SU-DHL-6 (cell line): ENCODE data around the gene MEGF6.

Experiments
- H2AFZ ChIP-seq: fragments of 200-600 bp; sonication (generic); 2 replicates; pipeline ENCODE4 v1.6.1; 2014; ENCODE audit warnings: low read depth, mild to moderate bottlenecking, moderate library complexity, mixed read lengths, antibody characterized with exemption, low read length; ENCODE audit not compliant: severe bottlenecking
- H3F3A ChIP-seq: fragments of 200-600 bp; shearing (Covaris generic); 2 replicates; pipeline ENCODE4 v1.6.0; 2016; ENCODE audit warnings: antibody characterized with exemption, mild to moderate bottlenecking; ENCODE audit not compliant: insufficient read depth
- H3K27ac ChIP-seq: fragments of 200-600 bp; sonication (generic); 2 replicates; pipeline ENCODE4 v1.5.1; 2016; ENCODE audit warnings: low read depth, mild to moderate bottlenecking, low read length, moderate library complexity, mixed read lengths
- H3K27me3 ChIP-seq: fragments of 200-600 bp; sonication (generic), shearing (Covaris generic); 2 replicates; pipeline ENCODE4 v1.6.0; 2014; ENCODE audit warnings: mild to moderate bottlenecking, low read length
- H3K36me3 ChIP-seq: fragments of 200-600 bp; sonication (generic); 2 replicates; pipeline ENCODE4 v1.6.1; 2014; ENCODE audit warnings: mild to moderate bottlenecking, low read length, mixed read lengths
- H3K4me2 ChIP-seq: fragments of 300-600, 200-600 bp; shearing (Covaris generic), sonication (generic); 2 replicates; pipeline ENCODE4 v1.6.0; 2014; ENCODE audit warnings: low read length, low read depth, mild to moderate bottlenecking; ENCODE audit not compliant: poor library complexity, severe bottlenecking
- H3K4me3 ChIP-seq: fragments of 200-600 bp; sonication (generic); 2 replicates; pipeline ENCODE4 v1.5.1; 2014; ENCODE audit warnings: antibody characterized with exemption, low read length, mild to moderate bottlenecking, mixed read lengths; ENCODE audit not compliant: insufficient read depth, poor library complexity, severe bottlenecking
- H3K79me2 ChIP-seq: fragments of 200-600 bp; sonication (generic); 2 replicates; pipeline ENCODE4 v1.6.1; 2014; ENCODE audit warnings: mild to moderate bottlenecking, low read length, moderate library complexity; ENCODE audit not compliant: insufficient read depth
- H3K9ac ChIP-seq: fragments of 200-600 bp; sonication (generic); 2 replicates; pipeline ENCODE4 v1.7.0; 2014; ENCODE audit warnings: mild to moderate bottlenecking, low read length
- H3K9me2 ChIP-seq: fragments of 200-600 bp; sonication (generic); replicated peaks from 2 replicates; pipeline ENCODE4 v1.6.1; 2014; ENCODE audit warnings: low read length; ENCODE audit not compliant: insufficient read depth
- H3K9me3 ChIP-seq: fragments of 200-600 bp; sonication (generic); 2 replicates; pipeline ENCODE4 v1.6.1; 2014; ENCODE audit warnings: low read length, mixed read lengths; ENCODE audit not compliant: insufficient read depth
- H4K20me1 ChIP-seq: fragments of 200-600 bp; sonication (generic); 2 replicates; pipeline ENCODE4 v1.6.1; 2014; ENCODE audit warnings: low read depth, mild to moderate bottlenecking, antibody characterized with exemption, low read length, moderate library complexity, mixed read lengths
- CTCF ChIP-seq: fragments of 200-600 bp; sonication (generic); IDR thresholded peaks from one replicate; pipeline ENCODE4 v1.5.1; 2017; ENCODE audit warnings: antibody characterized with exemption, mild to moderate bottlenecking, low read length, moderate library complexity; ENCODE audit not compliant: insufficient read depth, poor library complexity, severe bottlenecking
- EZH2phosphoT487 ChIP-seq: fragments of 200-600 bp; sonication (generic), shearing (Covaris generic); conservative IDR thresholded peaks from 2 replicates; pipeline ENCODE4 v1.6.1; 2018; ENCODE audit warnings: mild to moderate bottlenecking, antibody characterized with exemption, low read length, moderate library complexity, mixed read lengths

The MEGF6 gene

GRCh38 chr1:3597599-3597964 is 13.7 kb downstream of the MEGF6 start:
- Histone ChIP-seq H3K36me3 (no peaks in the 10 kb centered on the region), H3K79me2 (no peaks in the 10 kb centered on the region), H4K20me1 (no peaks in the 10 kb centered on the region), H3K9me2 (no peaks in the 10 kb centered on the region), H3K27ac (no peak overlapping the region), H3K9me3 (no peaks in the 10 kb centered on the region), H3K27me3 (no peaks in the 10 kb centered on the region), H3K4me2 (no peak overlapping the region), H2AFZ (no peak overlapping the region), H3F3A (no peaks in the 10 kb centered on the region), H3K9ac (no peak overlapping the region), H3K4me3 (no peak overlapping the region)
- no peak for TF ChIP-seq CTCF
- TF ChIP-seq EZH2phosphoT487 = no peak

- Histone ChIP-seq H3K36me3 (no peaks in the 10 kb centered on the region), H3F3A (no peaks in the 10 kb centered on the region), H4K20me1 (no peaks in the 10 kb centered on the region), H3K27ac (no peak overlapping the region), H2AFZ (no peak overlapping the region), H3K4me3 (no peak overlapping the region), H3K4me2 (no peak overlapping the region), H3K27me3 (no peaks in the 10 kb centered on the region), H3K9ac (no peak overlapping the region), H3K9me3 (no peaks in the 10 kb centered on the region), H3K9me2 (no peaks in the 10 kb centered on the region), H3K79me2 (no peaks in the 10 kb centered on the region)
- TF ChIP-seq CTCF (no peak), EZH2phosphoT487 (no peak)
These were observed 14.4 kb downstream of the MEGF6 start for GRCh38 chr1:3596663-3597598.

- Histone ChIP-seq H3K9me2 (no peaks in the 10 kb centered on the region), H3K36me3 (no peaks in the 10 kb centered on the region), H3K4me2 (no peak overlapping the region), H3K9me3 (no peaks in the 10 kb centered on the region), H2AFZ (no peak overlapping the region), H4K20me1 (no peaks in the 10 kb centered on the region), H3K4me3 (no peak overlapping the region), H3K79me2 (no peaks in the 10 kb centered on the region), H3K27ac (no peak overlapping the region), H3K9ac (no peak overlapping the region), H3K27me3 (no peaks in the 10 kb centered on the region), H3F3A (no peaks in the 10 kb centered on the region)
- TF ChIP-seq EZH2phosphoT487 (no peak), CTCF (no peak)
These were observed 15.4 kb downstream of the MEGF6 start for GRCh38 chr1:3595949-3596348.
